ENCODE data around the gene PDE6D.

Gene PDE6D

DNA sequence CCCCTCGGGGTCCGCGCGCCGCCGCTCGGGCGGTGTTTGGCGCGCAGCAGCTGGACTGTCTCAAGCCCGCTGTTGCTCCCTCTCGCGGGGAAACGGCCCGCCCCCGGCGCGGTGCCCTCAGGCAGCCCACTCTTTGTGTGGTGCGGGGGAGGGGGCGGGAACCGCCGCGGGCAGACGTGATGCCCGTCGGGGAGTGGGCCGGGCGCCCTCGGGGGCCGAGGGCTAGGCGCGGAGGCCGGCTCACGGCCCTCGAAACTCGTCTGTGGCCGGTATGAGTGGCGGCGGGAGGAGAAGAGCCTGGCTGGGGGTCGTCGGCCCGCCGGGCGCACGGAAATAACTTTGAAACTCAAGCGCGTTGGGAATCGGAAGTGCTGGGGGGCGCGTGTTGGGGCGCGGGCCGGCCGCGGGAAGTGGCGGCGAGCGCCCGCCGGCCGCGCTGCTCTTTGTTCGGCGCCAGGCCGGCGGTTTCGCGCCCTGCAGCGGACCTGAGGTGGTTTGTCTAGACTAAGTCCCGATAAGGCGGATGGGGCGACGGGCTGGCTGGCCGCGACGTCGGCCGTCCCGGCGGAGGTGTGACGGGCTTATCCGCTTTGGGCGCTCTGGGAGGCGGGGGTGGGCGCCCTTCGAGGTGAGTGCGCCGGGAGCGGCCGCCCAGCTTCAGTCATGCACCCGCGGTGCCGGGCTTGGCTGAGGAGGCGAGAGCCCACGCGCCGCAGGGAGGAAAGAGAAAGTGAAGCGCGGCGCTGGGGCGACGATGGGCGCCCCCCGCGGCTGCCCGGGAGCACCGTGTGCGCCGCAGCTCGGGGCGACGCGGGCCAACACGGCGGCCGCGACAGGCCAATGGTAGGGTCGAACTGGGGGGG, 72.1 kb downstream of the PDE6D start:
- in situ Hi-C loops (cut with HindIII; ENCODE audit: low sequenced_read_pairs) = no loop called here

DNA sequence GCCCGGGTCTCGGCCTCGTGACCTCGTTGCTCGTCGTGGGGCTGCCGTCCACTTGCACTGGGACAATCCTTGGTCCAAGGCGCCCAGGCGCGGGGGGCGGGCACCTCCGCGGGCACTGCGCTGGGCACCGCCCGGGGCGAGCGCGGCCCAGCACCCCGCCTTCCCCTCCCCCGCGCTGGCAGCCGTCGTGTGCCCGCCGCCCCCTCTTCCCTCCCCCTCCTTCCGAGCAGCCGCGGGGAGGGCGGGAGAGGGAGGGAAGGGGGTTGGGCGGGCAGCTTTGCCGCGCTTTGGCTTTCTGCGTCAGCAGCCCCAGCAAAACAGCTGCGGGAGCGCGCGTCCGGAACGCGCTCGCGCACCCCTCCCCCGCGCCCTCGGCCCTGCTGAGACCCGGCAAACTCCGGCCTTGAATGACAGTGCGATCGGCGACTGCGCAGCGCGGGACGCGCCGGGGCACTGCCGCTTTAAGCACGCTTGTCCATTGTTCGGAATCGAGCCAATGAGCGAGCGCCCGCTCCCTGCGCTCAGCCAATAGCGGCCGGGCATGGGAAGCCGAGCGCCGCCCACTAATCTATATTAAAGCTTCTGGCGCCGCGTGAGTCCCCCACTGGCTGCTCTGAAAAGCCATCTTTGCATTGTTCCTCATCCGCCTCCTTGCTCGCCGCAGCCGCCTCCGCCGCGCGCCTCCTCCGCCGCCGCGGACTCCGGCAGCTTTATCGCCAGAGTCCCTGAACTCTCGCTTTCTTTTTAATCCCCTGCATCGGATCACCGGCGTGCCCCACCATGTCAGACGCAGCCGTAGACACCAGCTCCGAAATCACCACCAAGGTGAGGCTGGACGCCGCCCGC, 72.9 kb downstream of the PDE6D start, which contains the start of gene PTMA:
TSS of gene PTMA (plus strand) at position 599 of the 846 bp plus-strand sequence. CDS start at position 781, 182 bp downstream.
- in situ Hi-C loops (cut with HindIII; ENCODE audit: low sequenced_read_pairs) = no loop called here

DNA sequence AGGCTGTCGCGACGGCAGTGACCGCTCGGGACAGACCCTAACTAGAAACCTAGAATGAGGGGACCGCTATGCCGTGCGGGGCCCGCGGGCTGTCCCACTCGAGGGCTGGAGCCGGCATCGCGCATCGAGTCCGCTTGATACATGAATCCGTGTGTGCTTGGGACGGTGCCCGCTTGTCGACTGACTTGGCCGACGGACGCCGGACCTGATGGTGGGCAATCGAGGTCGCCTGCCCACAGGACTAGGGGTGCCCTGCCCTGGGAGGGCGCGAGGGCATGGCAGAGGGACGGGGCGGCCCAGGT, 73.5 kb downstream of the PDE6D start:
- in situ Hi-C loops (cut with HindIII; ENCODE audit: low sequenced_read_pairs) = no loop called here

DNA sequence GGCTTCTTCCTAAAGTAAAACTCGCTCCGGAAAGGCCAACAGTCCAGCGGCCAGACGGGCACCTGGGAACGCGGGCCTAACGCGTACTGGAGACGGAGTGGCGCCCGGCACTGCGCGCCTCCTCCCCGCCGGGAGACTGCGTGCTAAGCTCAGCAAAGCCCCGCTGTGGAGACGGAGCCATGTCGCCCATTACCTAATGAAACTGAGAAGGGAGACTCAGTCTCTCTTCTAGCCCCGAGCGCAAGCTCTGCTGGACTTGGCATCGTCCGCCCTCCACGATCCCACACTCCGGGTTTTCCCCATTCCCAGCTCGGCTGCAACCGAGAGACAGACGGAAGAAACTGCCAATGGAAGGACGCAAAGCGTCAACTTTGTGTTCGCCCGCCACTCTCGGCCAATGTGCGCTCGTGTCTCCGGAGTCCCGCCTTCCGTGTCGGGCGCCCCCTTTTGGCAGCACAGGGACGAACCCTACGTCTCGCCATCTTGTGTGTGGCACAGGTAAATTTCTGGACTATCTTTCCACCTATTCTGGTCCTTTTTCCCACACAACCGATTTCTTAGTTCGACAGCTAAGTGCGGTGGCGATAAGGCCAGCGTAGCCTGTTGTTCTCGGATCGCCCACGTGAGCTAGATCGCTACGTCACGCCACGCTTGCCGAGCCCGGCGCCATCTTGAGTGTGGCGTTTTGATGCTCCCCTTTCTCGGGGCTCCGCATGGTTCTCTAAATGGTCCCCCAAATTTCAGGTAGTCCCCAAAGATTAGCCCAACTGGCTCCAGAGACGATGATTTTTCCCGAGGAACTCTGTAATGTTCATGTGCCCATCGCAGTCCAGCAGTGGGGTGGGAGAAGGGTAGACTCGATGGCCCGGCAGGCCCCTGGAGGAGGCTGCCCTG, 74.1 kb downstream of the PDE6D start:
- in situ Hi-C loops (cut with HindIII; ENCODE audit: low sequenced_read_pairs) = no loop called here

DNA sequence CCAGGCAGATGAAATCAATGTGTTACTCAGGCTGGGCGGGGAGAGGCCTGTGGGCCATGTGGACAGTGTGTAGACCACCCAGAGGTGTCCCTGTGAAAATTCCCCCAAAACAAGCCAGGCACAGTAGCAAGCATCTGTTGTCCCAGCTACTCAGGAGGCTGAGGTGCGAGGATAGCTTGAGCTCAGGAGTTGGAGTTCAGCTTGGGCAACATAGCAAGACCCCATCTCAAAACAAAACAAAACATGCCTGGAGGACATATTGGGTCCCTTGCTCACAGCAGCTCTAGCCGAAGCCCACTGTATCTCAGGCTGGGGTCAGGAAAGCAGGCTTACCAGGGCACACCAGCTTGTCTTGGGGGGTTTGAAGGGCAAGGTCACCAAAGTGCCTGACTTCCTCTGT, 77.1 kb downstream of the PDE6D start:
- in situ Hi-C loops (cut with HindIII; ENCODE audit: low sequenced_read_pairs) = no loop called here

DNA sequence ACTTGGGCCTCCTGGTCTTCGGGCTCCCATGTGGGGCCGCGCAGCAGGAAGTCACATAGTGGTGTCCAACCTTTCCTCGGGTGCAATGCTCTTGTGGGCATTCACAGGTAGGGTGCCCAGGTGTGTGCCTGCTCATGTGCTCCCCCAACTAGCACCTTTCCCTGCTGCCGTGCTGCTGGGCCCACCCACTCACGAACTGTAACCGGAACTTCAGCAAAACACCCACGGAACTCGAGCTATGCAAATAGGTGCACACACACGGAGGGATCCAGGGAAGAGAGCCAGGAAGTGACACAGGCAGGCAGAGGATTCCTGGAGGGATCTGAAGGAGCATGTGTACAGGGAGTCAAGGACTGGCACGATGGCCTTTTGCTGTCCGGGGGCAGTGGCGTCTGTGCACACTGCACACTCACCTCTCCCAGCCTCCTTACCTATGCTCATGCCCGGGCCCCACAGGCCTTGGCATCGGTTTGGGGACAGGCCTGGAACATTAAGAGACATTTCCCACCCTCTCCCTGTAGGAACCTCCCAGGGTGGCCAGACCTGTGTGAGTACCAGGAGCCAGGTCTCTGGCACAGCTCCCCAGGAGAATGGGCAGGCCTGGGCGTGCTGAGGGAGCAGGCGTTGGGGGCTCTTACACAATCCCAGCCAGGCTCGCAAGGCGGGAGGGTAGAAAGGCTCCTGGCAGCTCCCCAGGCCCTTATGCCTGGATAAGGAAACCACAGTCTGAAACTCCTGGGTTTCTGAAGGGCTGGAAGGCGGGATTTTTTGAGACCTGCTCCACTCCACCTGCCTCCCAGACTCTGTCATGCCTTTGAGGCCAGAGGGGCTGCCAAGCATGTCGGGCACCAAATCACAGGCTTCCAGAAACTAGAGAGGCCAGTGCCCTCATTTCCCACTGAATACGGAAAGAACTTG, 79.4 kb downstream of the PDE6D start:
- in situ Hi-C loops (cut with HindIII; ENCODE audit: low sequenced_read_pairs) = no loop called here

DNA sequence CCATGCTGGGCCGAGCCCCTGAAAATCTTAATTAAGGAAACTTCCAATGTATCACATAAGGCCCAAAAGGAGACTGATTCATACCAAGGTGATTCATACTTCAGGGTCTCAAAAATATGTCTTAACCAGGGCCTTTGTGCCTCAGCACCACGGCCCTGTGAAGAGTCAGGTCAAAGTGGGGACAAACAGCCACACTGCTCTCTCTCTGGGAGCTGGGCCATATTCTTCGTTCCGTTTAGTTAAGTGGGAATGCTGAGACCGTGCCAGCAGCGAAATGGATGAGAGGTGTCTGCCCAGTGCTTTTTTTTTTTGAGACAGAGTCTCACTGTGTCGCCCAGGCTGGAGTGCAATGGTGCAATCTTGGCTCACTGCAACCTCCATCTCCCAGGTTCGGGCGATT, 82.1 kb downstream of the PDE6D start:
- in situ Hi-C loops (cut with HindIII; ENCODE audit: low sequenced_read_pairs) = no loop called here

DNA sequence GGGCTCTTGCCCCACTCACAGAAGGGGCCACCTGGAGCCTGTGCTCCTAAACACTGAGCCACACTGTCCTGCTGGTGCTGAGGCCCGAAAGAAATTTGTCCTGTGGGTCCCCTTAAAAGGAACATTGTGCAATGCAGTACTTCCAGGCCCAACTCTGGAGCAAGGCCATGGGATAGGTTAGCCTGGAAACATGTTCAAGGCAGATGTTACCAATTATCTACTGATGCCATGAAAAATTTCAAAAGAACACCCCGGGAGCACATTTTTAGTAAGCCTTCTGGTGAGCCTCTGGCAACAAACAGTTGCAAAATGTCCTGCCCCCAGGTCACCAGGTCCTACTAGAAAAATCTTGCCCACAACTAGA, 85.1 kb downstream of the PDE6D start:
- in situ Hi-C loops (cut with HindIII; ENCODE audit: low sequenced_read_pairs) = no loop called here

DNA sequence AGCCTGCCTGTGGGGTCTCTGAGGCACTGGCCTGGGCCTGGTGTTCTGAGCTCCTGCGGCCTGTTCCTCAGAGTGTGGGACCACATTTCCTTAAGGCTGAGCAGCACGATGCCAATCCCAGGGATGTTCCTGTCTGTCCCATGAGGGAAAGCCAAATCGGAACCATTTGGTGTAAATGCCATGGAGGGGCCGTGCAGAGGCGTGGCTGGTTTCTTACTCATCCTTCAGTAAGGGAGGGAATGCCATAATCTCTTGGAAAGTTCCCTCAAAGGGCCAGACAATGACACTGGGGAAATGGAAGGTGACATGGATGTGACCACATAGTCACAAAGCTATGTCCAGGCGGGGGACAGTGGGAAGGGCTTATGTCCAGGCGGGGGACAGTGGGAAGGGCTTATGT, 87.1 kb downstream of the PDE6D start:
- in situ Hi-C loops (cut with HindIII; ENCODE audit: low sequenced_read_pairs) = no loop called here

DNA sequence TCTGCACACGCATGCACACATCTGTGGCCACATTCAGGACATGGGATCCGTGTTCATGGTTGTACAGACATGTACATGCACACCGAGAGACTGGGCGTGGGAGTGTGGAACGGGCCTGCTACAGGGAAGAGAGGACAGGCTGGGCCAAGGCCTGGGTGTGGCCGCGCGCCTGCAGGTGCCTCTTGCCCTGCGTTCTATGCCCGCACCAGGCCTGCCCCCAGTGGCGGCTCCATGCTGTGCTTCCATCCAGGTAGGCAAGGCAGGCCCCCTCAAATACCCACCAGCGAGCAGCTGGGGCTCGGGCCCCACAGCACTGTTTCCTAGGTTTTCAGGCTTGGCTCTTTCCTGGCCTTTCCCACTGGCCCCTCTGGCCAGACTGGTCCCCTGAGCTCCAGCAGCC, 88.2 kb downstream of the PDE6D start:
- in situ Hi-C loops (cut with HindIII; ENCODE audit: low sequenced_read_pairs) = no loop called here

DNA sequence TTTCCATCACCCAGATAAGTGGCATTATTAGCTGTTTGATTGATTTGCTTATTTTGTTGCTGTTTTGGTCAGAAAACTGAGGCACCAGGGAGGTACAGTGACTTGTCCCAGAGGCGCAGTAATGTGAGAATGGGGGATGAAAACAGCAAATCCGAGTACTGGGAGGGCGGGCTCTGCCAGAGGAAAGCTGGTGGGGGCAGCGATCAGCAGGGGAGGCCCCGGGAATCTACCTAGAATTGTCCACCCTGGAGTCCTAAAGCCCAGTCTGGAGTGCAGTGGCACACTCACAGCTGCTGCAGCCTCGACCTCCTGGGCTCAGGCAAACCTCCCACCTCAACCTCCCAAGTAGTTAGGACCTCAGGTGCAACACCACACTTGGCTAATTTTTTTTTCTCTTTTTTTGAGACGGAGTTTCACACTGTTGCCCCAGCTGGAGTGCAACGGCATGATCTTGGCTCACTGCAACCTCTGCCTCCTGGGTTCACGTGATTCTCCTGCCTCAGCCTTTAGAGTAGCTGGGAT, 89.8 kb downstream of the PDE6D start:
- in situ Hi-C loops (cut with HindIII; ENCODE audit: low sequenced_read_pairs) = no loop called here

DNA sequence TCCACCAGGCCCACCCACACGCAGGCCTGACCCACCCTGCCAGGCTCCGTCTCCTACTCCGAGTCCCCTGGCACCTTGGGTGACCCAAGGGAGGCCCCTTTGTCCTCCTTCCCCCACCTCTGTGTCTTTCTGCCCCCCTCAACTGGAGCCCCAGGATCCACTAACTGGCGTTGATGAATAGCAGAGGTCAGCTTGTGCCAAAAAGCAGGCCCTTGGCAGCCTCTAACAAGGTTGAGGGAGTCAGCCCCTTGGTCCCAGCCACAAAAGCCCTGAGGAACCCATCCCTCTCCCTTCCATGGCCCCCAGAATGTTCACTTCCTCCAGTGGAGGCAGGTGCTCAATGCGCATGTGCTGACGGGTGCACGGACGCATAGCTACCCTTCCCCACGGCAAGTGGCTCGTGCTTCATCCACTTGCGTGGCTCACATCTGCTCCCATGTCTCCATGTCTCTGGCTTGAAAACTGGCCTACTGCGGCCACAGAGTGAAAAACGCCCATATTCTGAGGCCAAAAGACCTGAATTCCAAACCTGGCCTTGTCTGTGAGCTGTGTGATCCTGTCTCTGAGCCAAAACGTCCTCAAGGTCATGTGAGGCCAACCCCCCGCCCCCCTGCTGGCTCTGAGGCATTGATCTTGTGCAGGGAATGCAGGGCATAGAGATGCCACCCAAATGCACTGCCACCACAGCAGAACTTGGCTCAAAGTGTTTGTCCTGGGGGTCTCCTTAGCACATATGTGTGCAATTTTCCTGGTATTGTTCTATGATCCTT, 91.8 kb downstream of the PDE6D start:
- in situ Hi-C loops (cut with HindIII; ENCODE audit: low sequenced_read_pairs) = no loop called here

DNA sequence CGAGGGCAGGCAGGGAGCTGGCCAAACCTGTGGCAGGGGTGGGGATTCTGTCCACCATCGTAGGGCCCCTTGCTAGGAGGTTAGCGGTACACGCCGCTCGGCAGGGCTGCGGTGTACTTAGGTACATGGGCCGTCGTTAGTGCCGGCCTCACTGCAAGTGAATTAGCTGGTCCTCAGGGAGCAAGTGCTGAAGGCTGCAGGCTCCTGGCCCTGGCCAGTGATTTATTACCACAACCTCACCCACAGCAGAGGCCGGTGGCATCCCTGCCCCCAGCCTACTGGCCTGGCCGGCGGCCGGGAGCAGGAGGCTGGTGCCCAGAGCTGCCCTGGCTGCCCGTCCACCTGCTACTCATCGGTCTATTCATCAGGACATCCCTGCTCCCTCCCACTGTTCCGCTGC, 92.4 kb downstream of the PDE6D start:
- in situ Hi-C loops (cut with HindIII; ENCODE audit: low sequenced_read_pairs) = no loop called here

DNA sequence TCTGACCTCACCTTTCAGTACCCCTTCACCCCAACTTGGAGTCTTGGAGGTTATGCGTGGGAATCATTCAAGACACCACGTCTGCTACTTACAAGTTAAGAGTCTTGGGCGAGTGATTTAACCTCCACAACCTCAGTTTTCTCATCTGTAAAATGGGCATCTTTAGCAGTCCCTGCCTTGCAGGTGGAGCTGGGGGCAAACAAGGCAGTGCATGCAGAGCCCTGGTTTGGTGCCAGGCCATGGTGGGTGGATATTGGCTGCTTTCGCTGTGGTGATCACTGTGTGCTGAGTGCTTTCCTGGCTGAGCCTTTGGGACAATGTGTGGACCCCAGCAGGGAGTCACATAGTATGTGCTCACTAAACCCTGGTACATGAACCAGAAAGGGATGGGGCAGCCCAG, 93.1 kb downstream of the PDE6D start:
- in situ Hi-C loops (cut with HindIII; ENCODE audit: low sequenced_read_pairs) = no loop called here

DNA sequence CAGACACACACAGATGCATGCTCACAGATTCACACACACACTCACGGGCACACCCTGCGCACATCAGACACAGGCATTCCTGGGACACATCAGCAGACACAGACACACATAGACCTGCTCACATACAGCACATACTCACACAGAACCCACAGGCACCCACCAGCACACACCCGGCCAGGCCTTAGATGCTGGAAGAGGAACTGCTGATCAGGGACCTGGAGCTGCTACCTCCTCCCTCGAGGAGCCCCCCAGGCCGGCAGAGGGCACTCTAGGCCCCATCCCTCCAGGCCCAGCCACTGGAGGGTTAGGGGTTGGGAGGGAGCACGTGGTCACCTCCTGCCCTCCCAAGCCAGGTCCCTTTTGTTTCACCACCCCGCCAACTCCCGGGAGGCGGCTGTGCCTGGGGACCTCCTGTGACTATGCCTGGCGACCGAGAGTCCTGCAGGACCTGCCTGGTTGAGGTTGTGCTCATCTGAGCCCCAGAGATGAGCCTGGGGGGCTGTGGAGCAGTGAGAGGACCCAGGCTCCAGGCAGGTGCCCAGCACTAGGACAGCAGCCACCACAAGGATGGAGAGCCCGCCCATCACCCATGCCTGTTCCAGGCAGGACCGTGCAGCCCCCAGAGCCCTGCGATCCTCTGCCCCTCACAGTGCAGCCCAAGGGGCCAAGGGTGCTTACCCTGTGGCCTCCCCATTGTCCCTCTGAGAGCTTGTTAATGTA, 93.8 kb downstream of the PDE6D start:
- in situ Hi-C loops (cut with HindIII; ENCODE audit: low sequenced_read_pairs) = no loop called here

DNA sequence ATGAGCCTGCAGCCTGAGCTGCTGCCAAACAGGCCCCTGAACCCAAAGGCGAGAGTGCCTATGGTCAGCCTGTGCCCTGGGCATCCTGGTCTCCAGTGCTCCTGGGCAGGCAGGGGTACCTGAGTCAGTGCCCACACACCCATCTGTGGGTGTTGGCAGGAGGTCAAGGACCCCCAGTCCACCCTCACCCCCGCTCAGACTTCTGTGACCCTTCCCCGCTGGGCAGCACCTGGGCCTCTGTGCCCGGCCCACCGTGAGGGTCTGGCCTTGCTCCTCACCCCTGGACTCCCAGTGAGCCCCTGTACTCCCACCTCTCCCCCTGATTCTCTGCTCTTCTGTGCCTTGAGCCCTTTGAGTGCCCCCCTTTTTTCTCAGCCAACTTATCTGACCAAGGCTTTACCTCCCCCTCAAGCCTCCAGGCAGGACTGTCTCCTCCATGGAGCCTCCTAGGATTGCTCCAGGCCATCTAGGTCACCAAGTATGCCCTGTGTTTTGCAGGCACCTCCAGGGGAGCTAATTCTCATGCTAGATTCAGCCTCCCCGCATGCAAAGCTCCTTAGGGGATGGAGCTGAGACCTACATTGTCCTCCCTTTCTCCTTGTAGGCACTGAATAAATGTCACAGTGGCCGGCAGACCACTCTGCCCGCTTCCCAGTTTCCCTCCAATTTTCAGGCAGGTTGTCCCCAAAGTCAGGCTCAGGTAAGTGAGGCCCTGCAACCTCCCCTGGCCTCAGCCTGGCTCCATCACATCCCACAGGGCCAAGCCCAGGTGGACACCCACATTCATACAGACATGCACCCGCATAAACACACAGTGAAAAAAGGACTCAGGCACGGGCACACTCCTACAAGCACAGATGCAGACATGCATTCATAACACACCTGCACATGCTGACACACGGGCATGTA, 94.6 kb downstream of the PDE6D start:
- in situ Hi-C loops (cut with HindIII; ENCODE audit: low sequenced_read_pairs) = no loop called here

DNA sequence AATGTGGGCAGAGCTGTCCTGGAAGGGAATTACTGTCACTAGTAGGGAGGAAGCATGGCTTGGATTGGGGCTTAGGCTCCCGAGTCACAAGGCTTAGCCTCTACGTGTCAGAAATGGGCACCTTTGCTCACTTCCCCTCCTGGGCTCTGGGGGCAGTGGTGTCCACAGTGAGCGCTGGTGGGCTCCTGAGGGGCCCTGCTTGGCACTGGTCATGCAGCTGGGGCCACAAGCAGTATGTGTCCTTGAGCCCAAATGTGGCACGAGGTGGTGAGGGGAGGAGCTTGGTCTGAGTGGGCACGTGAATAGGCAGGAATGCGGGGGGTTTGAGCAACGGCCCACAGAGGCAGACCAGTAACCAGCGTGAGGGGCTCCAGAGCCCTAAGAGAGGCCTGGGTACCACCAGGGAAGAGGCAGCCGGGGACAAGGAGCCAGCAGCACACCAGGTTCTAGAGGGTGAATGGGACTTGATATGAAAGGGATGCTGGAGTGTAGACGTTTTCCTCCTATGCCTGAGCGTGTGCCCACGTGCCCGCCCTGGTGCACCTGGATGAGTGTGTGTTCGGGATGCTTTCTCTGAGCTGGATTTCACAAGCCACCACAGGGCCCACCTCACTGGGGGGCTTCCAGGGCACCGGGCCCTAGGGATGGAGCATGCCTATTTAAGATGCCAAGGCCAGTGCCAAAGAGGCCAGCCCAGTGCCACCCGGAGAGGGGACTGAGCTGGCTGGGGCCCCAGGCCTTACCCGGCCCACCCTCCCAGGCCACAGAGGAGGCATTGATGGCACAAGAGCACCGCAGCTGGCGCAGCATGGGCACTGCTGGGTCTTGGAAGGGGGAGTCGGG, 95.5 kb downstream of the PDE6D start:
- in situ Hi-C loops (cut with HindIII; ENCODE audit: low sequenced_read_pairs) = no loop called here
